Measurements from ENCODE around the gene DIPK2A.

Gene DIPK2A

GRCh38 chr3:143975554-143976152, 4.0 kb downstream of the DIPK2A start:
- no peak for DNase-seq

GRCh38 chr3:143977341-143978262, 6.0 kb downstream of the DIPK2A start:
- no peak for DNase-seq

- DNase-seq: no peak
These were observed 6.6 kb downstream of the DIPK2A start for GRCh38 chr3:143978263-143978631.

GRCh38 chr3:143979041-143979440, 7.4 kb downstream of the DIPK2A start:
- no peak for DNase-seq

GRCh38 chr3:143979813-143980212, 8.2 kb downstream of the DIPK2A start:
- DNase-seq: no peak

- no peak for DNase-seq
These were observed 16.7 kb downstream of the DIPK2A start for GRCh38 chr3:143988306-143988705.

- DNase-seq: no peak
These were observed 17.8 kb downstream of the DIPK2A start for GRCh38 chr3:143989461-143989860.

GRCh38 chr3:143991713-143992112, 20.1 kb downstream of the DIPK2A start:
- DNase-seq: no peak

- DNase-seq: no peak
These were observed 26.6 kb downstream of the DIPK2A start for GRCh38 chr3:143998266-143998665.

- no peak for DNase-seq
These were observed 31.4 kb downstream of the DIPK2A start for GRCh38 chr3:144003051-144003450.

- DNase-seq: no peak
These were observed 38.7 kb downstream of the DIPK2A start for GRCh38 chr3:144010371-144010770.

GRCh38 chr3:144011251-144011799, 39.7 kb downstream of the DIPK2A start:
- no peak for DNase-seq

- DNase-seq: no peak
These were observed 43.5 kb downstream of the DIPK2A start for GRCh38 chr3:144015133-144015532.

- DNase-seq: no peak
These were observed 47.2 kb downstream of the DIPK2A start for GRCh38 chr3:144018776-144019175.
